Stimulated activated naive B cell treated with anti-CD40 and anti-IgM and Interleukin-4, amounts not matched to agents 10 μg/mL and 1 μg/mL and 100 μg/mL, for 72 hours (primary cell): ENCODE measurements around the gene NDUFB1.
A peak's percentile ranks its signal among the peaks of the same experiment; 100 is the strongest.

Experiments
- ATAC-seq, 2 donors: fragments of 150-1000 bp; cut with Tn5 transposase; replicated peaks; 2 replicates each; pipeline ENCODE4 v1.10.0; 2021; ENCODE audit warnings: moderate library complexity in 1 of 2
- DNase-seq: peaks from one replicate; pipeline ENCODE4 v3.0.0; 2021
- H3K27ac Mint-ChIP-seq: one replicate; pipeline ENCODE4 v1.8.0; 2022; ENCODE audit warnings: mild to moderate bottlenecking, mixed read lengths
- H3K27me3 Mint-ChIP-seq, 2 donors: one replicate each; pipeline ENCODE4 v1.8.0; 2022; ENCODE audit warnings: mixed read lengths in 2 of 2
- H3K36me3 Mint-ChIP-seq, 2 donors: one replicate each; pipeline ENCODE4 v1.8.0; 2022; ENCODE audit warnings: mixed read lengths in 2 of 2, mild to moderate bottlenecking in 1 of 2
- H3K4me1 Mint-ChIP-seq, 2 donors: one replicate each; pipeline ENCODE4 v1.8.0; 2022; ENCODE audit warnings: mixed read lengths in 2 of 2, mild to moderate bottlenecking in 1 of 2
- H3K4me3 Mint-ChIP-seq, 2 donors: one replicate each; pipeline ENCODE4 v1.8.0; 2022; ENCODE audit warnings: mild to moderate bottlenecking in 2 of 2, mixed read lengths in 2 of 2, moderate library complexity in 1 of 2
- H3K9me3 Mint-ChIP-seq, 2 donors: one replicate each; pipeline ENCODE4 v1.8.0; 2022; ENCODE audit warnings: mixed read lengths in 2 of 2, mild to moderate bottlenecking in 1 of 2

NDUFB1 gene

GRCh38 chr14:92121670-92122350 is at the start of gene NDUFB1, which contains the start of gene CPSF2:
TSS of gene NDUFB1 (minus strand) at chr14:92121706. CDS start at chr14:92117637, 4,069 bp downstream.
TSS of gene CPSF2 (plus strand) at chr14:92121969. CDS start at chr14:92130985, 9,016 bp downstream.
- H3K27ac Mint-ChIP-seq, result peak within 1 kb of the TSS; percentile 100
- no peaks in the 10 kb centered on the region for H3K27me3 Mint-ChIP-seq
- peak within 1 kb of the TSS; percentile 89 to 96 for H3K4me3 Mint-ChIP-seq
- no peaks in the 10 kb centered on the region for H3K9me3 Mint-ChIP-seq
- H3K4me1 Mint-ChIP-seq, result peaks cover 21 to 40% of the 10 kb centered on the region in 2 donors
- ATAC-seq (peak; percentile 92), DNase-seq (peak; percentile 82)
- H3K36me3 Mint-ChIP-seq, result peaks cover 10 to 36% of the 10 kb centered on the region in 2 donors

- no peak for ATAC-seq
- H3K27me3 Mint-ChIP-seq, result no peaks in the 10 kb centered on the region
- peaks cover 8% of the 10 kb centered on the region in 2 donors for H3K9me3 Mint-ChIP-seq
- H3K4me1 Mint-ChIP-seq, result no peaks in the 10 kb centered on the region
- no peak overlapping the region for H3K4me3 Mint-ChIP-seq
- H3K36me3 Mint-ChIP-seq, result peaks cover 37 to 64% of the 10 kb centered on the region in 2 donors
- DNase-seq, result no peak
- H3K27ac Mint-ChIP-seq, result no peak overlapping the region
Observed at GRCh38 chr14:92164958-92165357, 43.5 kb upstream of the NDUFB1 start.

- no peak for ATAC-seq
- Mint-ChIP-seq H3K27me3 (no peaks in the 10 kb centered on the region), H3K9me3 (peaks cover 8% of the 10 kb centered on the region in 2 donors), H3K4me3 (no peak overlapping the region), H3K36me3 (peaks cover 41 to 60% of the 10 kb centered on the region in 2 donors), H3K4me1 (peaks cover 5 to 7% of the 10 kb centered on the region in 2 donors), H3K27ac (no peak overlapping the region)
- no peak for DNase-seq
Observed at GRCh38 chr14:92161521-92161920, 40.0 kb upstream of the NDUFB1 start.

- Mint-ChIP-seq H3K4me1 (peaks cover 5 to 7% of the 10 kb centered on the region in 2 donors), H3K27me3 (no peaks in the 10 kb centered on the region), H3K27ac (no peak overlapping the region), H3K9me3 (peaks cover 8% of the 10 kb centered on the region in 2 donors), H3K36me3 (peaks cover 40 to 61% of the 10 kb centered on the region in 2 donors), H3K4me3 (no peak overlapping the region)
- DNase-seq (no peak), ATAC-seq (no peak)
Observed at GRCh38 chr14:92160619-92161018, 39.1 kb upstream of the NDUFB1 start.

- peaks cover 5 to 7% of the 10 kb centered on the region in 2 donors for H3K4me1 Mint-ChIP-seq
- no peak for DNase-seq
- no peak overlapping the region for H3K4me3 Mint-ChIP-seq
- H3K27ac Mint-ChIP-seq, result no peak overlapping the region
- no peaks in the 10 kb centered on the region for H3K27me3 Mint-ChIP-seq
- H3K9me3 Mint-ChIP-seq, result no peaks in the 10 kb centered on the region
- no peak for ATAC-seq
- H3K36me3 Mint-ChIP-seq, result peaks cover 27 to 47% of the 10 kb centered on the region in 2 donors
Observed at GRCh38 chr14:92154283-92154942, 32.9 kb upstream of the NDUFB1 start.

- Mint-ChIP-seq H3K4me3 (no peak overlapping the region), H3K27ac (no peak overlapping the region), H3K9me3 (no peaks in the 10 kb centered on the region), H3K4me1 (peaks cover 5 to 7% of the 10 kb centered on the region in 2 donors), H3K36me3 (peaks cover 27 to 45% of the 10 kb centered on the region in 2 donors), H3K27me3 (no peaks in the 10 kb centered on the region)
- no peak for ATAC-seq
- DNase-seq, result no peak
Observed at GRCh38 chr14:92153581-92153980, 32.1 kb upstream of the NDUFB1 start.

GRCh38 chr14:92144708-92145107 is 23.2 kb upstream of the NDUFB1 start:
- Mint-ChIP-seq H3K27me3 (no peaks in the 10 kb centered on the region), H3K9me3 (no peaks in the 10 kb centered on the region), H3K36me3 (peaks cover 32 to 47% of the 10 kb centered on the region in 2 donors), H3K4me3 (no peak overlapping the region), H3K4me1 (peaks cover 0 to 5% of the 10 kb centered on the region in 2 donors), H3K27ac (no peak overlapping the region)
- DNase-seq (no peak), ATAC-seq (no peak)

GRCh38 chr14:92143962-92144361 is 22.5 kb upstream of the NDUFB1 start:
- Mint-ChIP-seq H3K4me1 (peaks cover 0 to 5% of the 10 kb centered on the region in 2 donors), H3K27ac (no peak overlapping the region), H3K4me3 (no peak overlapping the region), H3K27me3 (no peaks in the 10 kb centered on the region), H3K36me3 (peaks cover 32 to 44% of the 10 kb centered on the region in 2 donors), H3K9me3 (no peaks in the 10 kb centered on the region)
- DNase-seq (no peak), ATAC-seq (no peak)

- H3K4me3 Mint-ChIP-seq, result no peak overlapping the region
- H3K27ac Mint-ChIP-seq, result no peak overlapping the region
- ATAC-seq (no peak), DNase-seq (no peak)
- H3K27me3 Mint-ChIP-seq, result no peaks in the 10 kb centered on the region
- H3K36me3 Mint-ChIP-seq, result peaks cover 35 to 45% of the 10 kb centered on the region in 2 donors
- H3K4me1 Mint-ChIP-seq, result peaks cover 0 to 5% of the 10 kb centered on the region in 2 donors
- H3K9me3 Mint-ChIP-seq, result no peaks in the 10 kb centered on the region
Observed at GRCh38 chr14:92143309-92143708, 21.8 kb upstream of the NDUFB1 start.

GRCh38 chr14:92135269-92135668 is 13.8 kb upstream of the NDUFB1 start:
- H3K27me3 Mint-ChIP-seq, result no peaks in the 10 kb centered on the region
- no peak overlapping the region for H3K4me3 Mint-ChIP-seq
- peaks cover 29 to 48% of the 10 kb centered on the region in 2 donors for H3K36me3 Mint-ChIP-seq
- peaks cover 0 to under 1% of the 10 kb centered on the region in 2 donors for H3K4me1 Mint-ChIP-seq
- no peak overlapping the region for H3K27ac Mint-ChIP-seq
- ATAC-seq (no peak), DNase-seq (no peak)
- no peaks in the 10 kb centered on the region for H3K9me3 Mint-ChIP-seq

- DNase-seq (no peak), ATAC-seq (no peak)
- Mint-ChIP-seq H3K27ac (no peak overlapping the region), H3K27me3 (no peaks in the 10 kb centered on the region), H3K4me3 (no peak overlapping the region), H3K9me3 (no peaks in the 10 kb centered on the region), H3K36me3 (peaks cover 31 to 54% of the 10 kb centered on the region in 2 donors), H3K4me1 (peaks cover 0 to 5% of the 10 kb centered on the region in 2 donors)
Observed at GRCh38 chr14:92134456-92134855, 12.9 kb upstream of the NDUFB1 start.

GRCh38 chr14:92122761-92123160 is 1.3 kb upstream of the NDUFB1 start:
- Mint-ChIP-seq H3K4me3 (peak overlapping the region; percentile 89 to 96), H3K9me3 (no peaks in the 10 kb centered on the region), H3K27me3 (no peaks in the 10 kb centered on the region), H3K27ac (peak overlapping the region; percentile 100), H3K36me3 (peaks cover 17 to 44% of the 10 kb centered on the region in 2 donors), H3K4me1 (peaks cover 27 to 47% of the 10 kb centered on the region in 2 donors)
- ATAC-seq (no peak), DNase-seq (no peak)

- Mint-ChIP-seq H3K27ac (peak overlapping the region; percentile 100), H3K9me3 (no peaks in the 10 kb centered on the region), H3K4me3 (peak overlapping the region; percentile 89 to 96), H3K4me1 (peaks cover 24 to 45% of the 10 kb centered on the region in 2 donors), H3K27me3 (no peaks in the 10 kb centered on the region), H3K36me3 (peaks cover 14 to 39% of the 10 kb centered on the region in 2 donors)
- DNase-seq, result no peak
- peak; percentile 33 to 35 for ATAC-seq
Observed at GRCh38 chr14:92122351-92122677, 808 bp upstream of the NDUFB1 start.

GRCh38 chr14:92121207-92121669 is 268 bp downstream of the NDUFB1 start:
- peak overlapping the region; percentile 100 for H3K27ac Mint-ChIP-seq
- no peaks in the 10 kb centered on the region for H3K27me3 Mint-ChIP-seq
- no peak for DNase-seq
- peak overlapping the region; percentile 89 to 96 for H3K4me3 Mint-ChIP-seq
- H3K9me3 Mint-ChIP-seq, result no peaks in the 10 kb centered on the region
- peaks cover 12 to 37% of the 10 kb centered on the region in 2 donors for H3K36me3 Mint-ChIP-seq
- peak; percentile 32 to 39 for ATAC-seq
- H3K4me1 Mint-ChIP-seq, result peaks cover 23 to 39% of the 10 kb centered on the region in 2 donors

- H3K27ac Mint-ChIP-seq, result no peak overlapping the region
- no peak for ATAC-seq
- H3K4me1 Mint-ChIP-seq, result peaks cover 13 to 18% of the 10 kb centered on the region in 2 donors
- no peak overlapping the region for H3K4me3 Mint-ChIP-seq
- no peaks in the 10 kb centered on the region for H3K36me3 Mint-ChIP-seq
- H3K27me3 Mint-ChIP-seq, result no peaks in the 10 kb centered on the region
- no peak for DNase-seq
- no peaks in the 10 kb centered on the region for H3K9me3 Mint-ChIP-seq
Observed at GRCh38 chr14:92109490-92109889, 12.0 kb downstream of the NDUFB1 start.
